Osteocyte (in vitro differentiated cells): ENCODE results near the gene PLCB1. TPM values are rescaled to one million over a fixed set of nuclear protein-coding genes. Genes with fewer than 3 reads are reported as not detected.

Experiments used
- DNase-seq: peaks from one replicate; pipeline ENCODE4 v3.0.0; 2021; ENCODE audit warnings: mixed read lengths; ENCODE audit not compliant: unreplicated experiment; ENCODE audit errors: extremely low spot score
- H3K27ac Mint-ChIP-seq: one replicate; pipeline ENCODE4 v1.8.0; 2021; ENCODE audit warnings: mild to moderate bottlenecking, mixed read lengths; ENCODE audit not compliant: unreplicated experiment
- H3K27me3 Mint-ChIP-seq: one replicate; pipeline ENCODE4 v1.8.0; 2021; ENCODE audit warnings: mixed read lengths; ENCODE audit not compliant: unreplicated experiment
- H3K36me3 Mint-ChIP-seq: one replicate; pipeline ENCODE4 v1.8.0; 2021; ENCODE audit warnings: mixed read lengths; ENCODE audit not compliant: unreplicated experiment
- H3K4me1 Mint-ChIP-seq: one replicate; pipeline ENCODE4 v1.8.0; 2021; ENCODE audit warnings: mixed read lengths; ENCODE audit not compliant: unreplicated experiment
- H3K4me3 Mint-ChIP-seq: one replicate; pipeline ENCODE4 v1.8.0; 2021; ENCODE audit warnings: mild to moderate bottlenecking, moderate library complexity, mixed read lengths; ENCODE audit not compliant: unreplicated experiment
- H3K9me3 Mint-ChIP-seq: one replicate; pipeline ENCODE4 v1.8.0; 2021; ENCODE audit warnings: mixed read lengths; ENCODE audit not compliant: unreplicated experiment
- CTCF ChIP-seq: fragments of 200-600 bp; sonication (generic); IDR thresholded peaks from 2 replicates; pipeline ENCODE4 v1.5.0; 2021; ENCODE audit warnings: antibody characterized with exemption, mild to moderate bottlenecking, moderate library complexity
- total RNA-seq: library from RNA; stranded (reverse); gene quantifications from 2 replicates; pipeline ENCODE4 v1.2.1, GENCODE V29; 2021

Gene PLCB1
- total RNA-seq, 1 donor from 2014 or later = 33.3 TPM

DNA sequence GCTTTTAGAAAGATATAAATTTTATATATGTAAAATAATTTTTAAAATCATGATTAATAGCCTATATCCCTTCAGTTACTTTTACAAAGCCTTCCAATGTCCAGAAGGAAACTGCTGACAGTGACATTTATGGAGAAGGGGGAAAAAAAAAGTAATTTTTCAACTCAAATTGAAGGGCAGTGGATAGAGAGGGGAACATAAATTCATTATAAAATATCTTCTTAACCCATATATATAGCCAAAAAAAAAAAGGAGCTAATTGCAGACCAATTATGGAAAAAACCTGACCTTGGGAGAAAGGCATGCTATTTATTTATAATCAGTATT is 392.9 kb downstream of the PLCB1 start:
- Mint-ChIP-seq H3K36me3 (no peaks in the 10 kb centered on the region), H3K27ac (peak overlapping the region; percentile 94), H3K9me3 (no peaks in the 10 kb centered on the region), H3K4me3 (no peak overlapping the region), H3K27me3 (no peaks in the 10 kb centered on the region), H3K4me1 (peaks cover 53% of the 10 kb centered on the region)
- no peak for DNase-seq
- TF ChIP-seq CTCF = no peak

DNA sequence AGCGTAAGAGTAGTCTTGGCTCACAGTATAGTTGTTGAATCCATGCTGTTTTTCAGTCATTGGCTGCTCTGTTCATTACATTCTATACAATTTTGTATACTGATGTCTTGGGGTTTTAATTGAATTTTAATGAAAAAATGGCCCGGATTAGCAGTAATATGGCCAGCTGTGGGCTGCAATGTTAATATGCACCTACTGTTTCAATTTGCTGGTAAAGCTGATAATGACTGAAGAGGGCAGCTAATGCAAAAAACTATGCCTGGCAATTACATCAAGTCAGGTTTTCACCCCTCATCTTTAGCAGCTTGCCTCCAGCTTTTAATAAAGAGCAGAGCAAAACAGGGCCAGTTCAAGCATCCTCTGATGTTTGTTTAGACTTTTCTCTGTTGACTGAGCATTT is 394.5 kb downstream of the PLCB1 start:
- no peaks in the 10 kb centered on the region for H3K27me3 Mint-ChIP-seq
- no peak for TF ChIP-seq CTCF
- no peak overlapping the region for H3K27ac Mint-ChIP-seq
- no peak for DNase-seq
- no peak overlapping the region for H3K4me3 Mint-ChIP-seq
- peaks cover 54% of the 10 kb centered on the region for H3K4me1 Mint-ChIP-seq
- no peaks in the 10 kb centered on the region for H3K36me3 Mint-ChIP-seq
- no peaks in the 10 kb centered on the region for H3K9me3 Mint-ChIP-seq

DNA sequence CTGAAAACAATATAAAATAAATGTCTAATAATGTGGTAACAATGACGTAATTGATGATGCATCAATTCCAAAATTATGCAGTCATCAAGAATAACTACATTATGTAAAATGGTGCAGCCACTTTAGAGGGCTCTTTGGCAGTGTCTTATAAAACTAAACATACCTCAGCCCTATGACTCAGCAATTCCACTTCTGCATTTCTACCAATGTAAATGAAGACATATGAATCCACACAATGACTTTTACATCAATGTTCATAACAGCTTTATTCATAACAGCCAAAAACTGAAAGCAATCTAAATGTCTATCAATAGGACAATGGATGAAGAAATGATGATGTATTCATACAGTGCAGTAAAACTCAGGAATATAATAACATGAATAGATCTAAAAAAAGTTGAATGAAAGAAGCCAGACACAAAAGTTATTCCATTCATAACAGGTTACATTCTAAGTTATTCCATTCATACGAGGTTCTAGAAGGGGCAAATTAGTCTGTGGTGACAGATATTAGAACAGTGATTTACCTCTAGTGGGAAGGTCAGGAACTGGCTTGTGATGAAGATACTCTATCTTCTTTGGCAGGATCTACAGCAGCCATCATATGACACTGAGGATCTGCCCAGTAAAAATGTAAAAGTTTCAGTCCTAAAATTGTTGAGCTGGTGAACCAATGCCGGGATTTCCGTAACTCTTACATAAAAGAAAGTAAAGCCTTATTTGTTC is 396.1 kb downstream of the PLCB1 start:
- peak overlapping the region; percentile 78 for H3K27ac Mint-ChIP-seq
- no peak overlapping the region for H3K4me3 Mint-ChIP-seq
- H3K9me3 Mint-ChIP-seq = no peaks in the 10 kb centered on the region
- no peaks in the 10 kb centered on the region for H3K36me3 Mint-ChIP-seq
- H3K4me1 Mint-ChIP-seq = peaks cover 54% of the 10 kb centered on the region
- DNase-seq = no peak
- TF ChIP-seq CTCF = no peak
- no peaks in the 10 kb centered on the region for H3K27me3 Mint-ChIP-seq

GRCh38 chr20:8530022-8530421 is 398.0 kb downstream of the PLCB1 start:
- peak overlapping the region; percentile 46 for H3K27ac Mint-ChIP-seq
- peaks cover 48% of the 10 kb centered on the region for H3K4me1 Mint-ChIP-seq
- no peaks in the 10 kb centered on the region for H3K9me3 Mint-ChIP-seq
- no peak for DNase-seq
- H3K36me3 Mint-ChIP-seq = no peaks in the 10 kb centered on the region
- H3K4me3 Mint-ChIP-seq = no peak overlapping the region
- H3K27me3 Mint-ChIP-seq = no peaks in the 10 kb centered on the region
- TF ChIP-seq CTCF = no peak

- Mint-ChIP-seq H3K4me3 (no peak overlapping the region), H3K9me3 (no peaks in the 10 kb centered on the region), H3K27ac (no peak overlapping the region), H3K27me3 (no peaks in the 10 kb centered on the region), H3K4me1 (peaks cover 45% of the 10 kb centered on the region), H3K36me3 (no peaks in the 10 kb centered on the region)
- no peak for TF ChIP-seq CTCF
- DNase-seq = no peak
Measured at GRCh38 chr20:8532169-8532568, 400.1 kb downstream of the PLCB1 start.
